H1 (cell line): ENCODE results near the gene TBC1D22B. TPM values are rescaled to one million over a fixed set of nuclear protein-coding genes. Genes with fewer than 3 reads are reported as not detected.

ENCODE experiments used
- TCF12 ChIP-seq: IDR thresholded peaks from 2 replicates; pipeline ENCODE4 v1.6.1; 2011; ENCODE audit warnings: low read depth, mild to moderate bottlenecking, low read length
- polyA plus RNA-seq, 7 experiments: library from polyadenylated mRNA; depleted of rRNA in 3 of 7; stranded (reverse) in 5 of 7; unstranded in 2 of 7; fragments of >200 nt in 5 of 7; fragments of 200-250 nt in 2 of 7; gene quantifications; 1 replicate in 5 of 7; 2 replicates in 1 of 7; 4 replicates in 1 of 7; pipeline versions ENCODE4 v1.2.1 to v1.2.3, GENCODE V29; 2011 to 2013; ENCODE audit warnings: missing spikeins in 2 of 7, mixed read lengths in 2 of 7
- total RNA-seq: library from RNA; stranded (reverse); fragmentation: NEBNext Ultra II Directional; extraction: Animal tissue kit (Norgen Biotek cat#: 25700); gene quantifications from 2 replicates; pipeline ENCODE4 v1.2.1, GENCODE V29; 2021

Gene TBC1D22B
- total and polyA plus RNA-seq, 2 of the 8 experiments (the other 6 are each of a cell fraction or from before 2014, with no cell fraction given): 10.1 to 17.4 TPM

GRCh38 chr6:37357860-37358259, 100.3 kb downstream of the TBC1D22B start (continued):
- TF ChIP-seq TCF12: no peak
